ENCODE measurements around the gene EHD4.

- TF ChIP-seq GATA3 (IDR thresholded peaks at IDR 0.05; ENCODE audit: low read depth, low read length) (no peak), GATA2 (IDR thresholded peaks at IDR 0.05; ENCODE audit: low read depth, low read length) (no peak)
Measured at GRCh38 chr15:41868321-41868720, 104.0 kb downstream of the EHD4 start.
